B cell (primary cell): Measurements from ENCODE around the gene MSH3. TPM values are rescaled to one million over a fixed set of nuclear protein-coding genes. Genes with fewer than 3 reads are reported as not detected.

Experiments used
- ATAC-seq: fragments of 200-7000 bp; cut with Tn5 transposase; one replicate; pipeline ENCODE4 v1.10.0; 2021; ENCODE audit warnings: low read depth, mild to moderate bottlenecking, moderate number of reproducible peaks, moderate library complexity
- CTCF ChIA-PET: fragments of 350-600 bp; sonication (Branson Sonifier 250); formaldehyde crosslinking; loops from one replicate; lab custom pipeline; 2021; ENCODE audit warnings: antibody characterized with exemption, inconsistent platforms; lab: Charles Lee
- POLR2A ChIA-PET: fragments of 350-600 bp; sonication (Branson Sonifier 250); formaldehyde crosslinking; loops from one replicate; lab custom pipeline; 2021; ENCODE audit warnings: antibody characterized with exemption; lab: Charles Lee
- DNase-seq: peaks from one replicate; pipeline ENCODE4 v3.0.0; 2013
- H2AFZ ChIP-seq: 2 replicates; pipeline ENCODE4 v1.6.1; 2012; ENCODE audit warnings: mild to moderate bottlenecking, low read depth, low read length; ENCODE audit not compliant: insufficient read depth, poor library complexity, severe bottlenecking
- H3K27ac ChIP-seq, 2 donors: 1 replicate in 1 of 2; 2 replicates in 1 of 2; pipeline ENCODE4 v1.5.1; 2012 to 2013; ENCODE audit warnings: low read length in 2 of 2, mild to moderate bottlenecking in 2 of 2, moderate library complexity in 1 of 2
- H3K27me3 ChIP-seq, 4 experiments: fragments of 200-600 bp in 1 of 4; sonication (generic) in 1 of 4; replicated peaks in 1 of 4; 1 replicate in 2 of 4; 2 replicates in 2 of 4; pipeline versions ENCODE4 v1.6.1 to v1.7.0; 2013 to 2016; ENCODE audit warnings: low read length in 3 of 4, mild to moderate bottlenecking in 2 of 4, mixed read lengths in 1 of 4, moderate library complexity in 1 of 4; ENCODE audit not compliant: insufficient read depth in 4 of 4, control insufficient read depth in 3 of 4; ENCODE audit errors: control extremely low read depth in 1 of 4
- H3K36me3 ChIP-seq, 2 experiments: replicated peaks in 1 of 2; 1 replicate in 1 of 2; 2 replicates in 1 of 2; pipeline versions ENCODE4 v1.6.1 to v1.7.1; 2013; ENCODE audit warnings: low read length in 1 of 2; ENCODE audit not compliant: insufficient read depth in 2 of 2, control insufficient read depth in 1 of 2; ENCODE audit errors: control extremely low read depth in 1 of 2, extremely low read depth in 1 of 2
- H3K4me1 ChIP-seq, 2 donors: fragments of 200-600 bp in 1 of 2; sonication (generic) in 1 of 2; 1 replicate in 1 of 2; 2 replicates in 1 of 2; pipeline versions ENCODE4 v1.5.1 to v1.6.1; 2013 to 2017; ENCODE audit warnings: low read length in 2 of 2; ENCODE audit not compliant: control insufficient read depth in 2 of 2, insufficient read depth in 2 of 2
- H3K4me2 ChIP-seq: replicated peaks from 2 replicates; pipeline ENCODE3; 2012; ENCODE audit warnings: mild to moderate bottlenecking, low read depth, low read length; ENCODE audit not compliant: poor library complexity, severe bottlenecking
- H3K4me3 ChIP-seq, 5 experiments: fragments of 200-600 bp in 1 of 5; sonication (generic) in 1 of 5; 1 replicate in 3 of 5; 2 replicates in 2 of 5; pipeline versions ENCODE4 v1.5.1 to v1.7.0; 2011 to 2016; ENCODE audit warnings: low read length in 4 of 5, mild to moderate bottlenecking in 4 of 5, low read depth in 2 of 5, control low read depth in 1 of 5, moderate library complexity in 1 of 5; ENCODE audit not compliant: insufficient read depth in 1 of 5; ENCODE audit errors: control extremely low read depth in 1 of 5, extremely low read depth in 1 of 5
- H3K79me2 ChIP-seq: fragments of 200-600 bp; sonication (generic); one replicate; pipeline ENCODE4 v1.6.0; 2016; ENCODE audit warnings: low read length; ENCODE audit not compliant: control insufficient read depth, insufficient read depth
- H3K9ac ChIP-seq: fragments of 200-600 bp; sonication (generic); 2 replicates; pipeline ENCODE4 v1.6.1; 2017; ENCODE audit warnings: mild to moderate bottlenecking, low read length, moderate library complexity
- H3K9me3 ChIP-seq, 3 donors: one replicate each; pipeline versions ENCODE4 v1.6.1 to v1.7.1; 2013; ENCODE audit warnings: low read length in 2 of 3; ENCODE audit not compliant: control insufficient read depth in 2 of 3, insufficient read depth in 1 of 3; ENCODE audit errors: control extremely low read depth in 1 of 3
- H4K20me1 ChIP-seq: 2 replicates; pipeline ENCODE4 v1.6.0; 2012; ENCODE audit warnings: mild to moderate bottlenecking, low read length; ENCODE audit not compliant: insufficient read depth, control insufficient read depth, poor library complexity, severe bottlenecking
- H3K27ac Mint-ChIP-seq: one replicate; pipeline ENCODE4 v1.8.0; 2021; ENCODE audit warnings: mixed read lengths
- H3K27me3 Mint-ChIP-seq: one replicate; pipeline ENCODE4 v1.8.0; 2021; ENCODE audit warnings: mixed read lengths
- H3K4me1 Mint-ChIP-seq: one replicate; pipeline ENCODE4 v1.8.0; 2021; ENCODE audit warnings: mixed read lengths
- H3K4me3 Mint-ChIP-seq: one replicate; pipeline ENCODE4 v1.8.0; 2021; ENCODE audit warnings: mixed read lengths
- H3K9me3 Mint-ChIP-seq: one replicate; pipeline ENCODE4 v1.8.0; 2022; ENCODE audit warnings: mixed read lengths; ENCODE audit not compliant: insufficient read depth
- CTCF ChIP-seq: fragments of 200-600 bp; IDR thresholded peaks from one replicate; pipeline ENCODE4 v1.8.0; 2022; ENCODE audit warnings: antibody characterized with exemption, mild to moderate bottlenecking
- EZH2 ChIP-seq: IDR thresholded peaks from 2 replicates; pipeline ENCODE4 v1.6.1; 2012; ENCODE audit warnings: borderline replicate concordance, low read depth, mild to moderate bottlenecking, moderate library complexity, low read length; ENCODE audit not compliant: insufficient read depth, poor library complexity, severe bottlenecking
- WGBS: methylation state at CpG from one replicate; pipeline ENCODE4 v1.1.5; 2013; ENCODE audit warnings: missing lambda C conversion rate; ENCODE audit not compliant: insufficient coverage; 5-methylcytosine and 5-hydroxymethylcytosine counted together
- intact Hi-C: fragments of 100-400 bp; cut with micrococcal nuclease; formaldehyde crosslinking; loops from one replicate; pipeline ENCODE4 v1.10.0; 2022
- polyA plus RNA-seq: library from polyadenylated mRNA; depleted of rRNA; stranded (reverse); fragments of >200 nt; gene quantifications from 2 replicates; pipeline ENCODE4 v1.2.3, GENCODE V29; 2012
- total RNA-seq, 2 donors: library from RNA; stranded (reverse); fragments of 120-200 nt in 1 of 2; gene quantifications; 1 replicate in 1 of 2; 2 replicates in 1 of 2; pipeline versions ENCODE4 v1.2.3 to v1.2.4, GENCODE V29; 2013 to 2022

The MSH3 gene
- total and polyA plus RNA-seq, 2 donors (not counting 1 experiment from before 2014, with no cell fraction given), result 3.5 to 26.3 TPM

- Histone ChIP-seq H3K9me3 (no peaks in the 10 kb centered on the region), H3K4me1 (no peaks in the 10 kb centered on the region), H3K4me2 (no peak overlapping the region), H2AFZ (no peak overlapping the region), H3K36me3 (peaks cover 0 to 35% of the 10 kb centered on the region in 2 experiments), H3K27ac (no peak overlapping the region), H3K4me3 (no peak overlapping the region), H3K9ac (no peak overlapping the region), H3K27me3 (no peaks in the 10 kb centered on the region), H4K20me1 (no peaks in the 10 kb centered on the region), H3K79me2 (no peaks in the 10 kb centered on the region)
- no peak overlapping the region for H3K4me3 Mint-ChIP-seq
- DNase-seq, result no peak
- no peaks in the 10 kb centered on the region for H3K27me3 Mint-ChIP-seq
- no peak overlapping the region for H3K27ac Mint-ChIP-seq
- ATAC-seq, result no peak
- H3K9me3 Mint-ChIP-seq, result no peaks in the 10 kb centered on the region
- POLR2A ChIA-PET, result no interaction called here
- intact Hi-C loops, result no loop called here
- CTCF ChIA-PET, result no interaction called here
- WGBS, result no CpG with 5 or more reads among the region's 3 CpGs
- TF ChIP-seq CTCF (no peak), EZH2 (no peak)
- no peaks in the 10 kb centered on the region for H3K4me1 Mint-ChIP-seq
Measured at GRCh38 chr5:80790698-80791097, 136.2 kb downstream of the MSH3 start.

GRCh38 chr5:80793354-80793753 lies 138.9 kb downstream of the MSH3 start:
- no peaks in the 10 kb centered on the region for H3K9me3 Mint-ChIP-seq
- peaks cover 0 to 35% of the 10 kb centered on the region in 2 experiments for H3K36me3 ChIP-seq
- CTCF ChIA-PET, result no interaction called here
- H3K9ac ChIP-seq, result no peak overlapping the region
- H3K27ac ChIP-seq, result no peak overlapping the region
- H3K4me2 ChIP-seq, result no peak overlapping the region
- WGBS, result no CpG with 5 or more reads among the region's 1 CpG
- TF ChIP-seq CTCF (no peak), EZH2 (no peak)
- no peak overlapping the region for H3K4me3 Mint-ChIP-seq
- no peaks in the 10 kb centered on the region for H3K27me3 ChIP-seq
- intact Hi-C loops, result no loop called here
- H3K4me1 ChIP-seq, result no peaks in the 10 kb centered on the region
- no peaks in the 10 kb centered on the region for H4K20me1 ChIP-seq
- no peaks in the 10 kb centered on the region for H3K9me3 ChIP-seq
- POLR2A ChIA-PET, result no interaction called here
- H3K27me3 Mint-ChIP-seq, result no peaks in the 10 kb centered on the region
- ATAC-seq (no peak), DNase-seq (no peak)
- H3K27ac Mint-ChIP-seq, result no peak overlapping the region
- H3K4me3 ChIP-seq, result no peak overlapping the region
- no peaks in the 10 kb centered on the region for H3K4me1 Mint-ChIP-seq
- no peak overlapping the region for H2AFZ ChIP-seq
- no peaks in the 10 kb centered on the region for H3K79me2 ChIP-seq
